Suppressor macrophage treated with lipopolysaccharide for 4 hours (primary cell): ENCODE measurements around the gene SLC30A7.
"Not testable (repeated sequence)": the region's sequence is repeated elsewhere in the genome, so short reads cannot be mapped to it uniquely, and the experiment has no call there.

Source experiments
- DNase-seq: peaks from one replicate; pipeline ENCODE4 v3.0.0-alpha.2; 2020

The SLC30A7 gene

GRCh38 chr1:100941580-100942216 is 45.8 kb downstream of the SLC30A7 start:
- DNase-seq = no peak

- DNase-seq = no peak
Observed at GRCh38 chr1:100942304-100943046, 46.6 kb downstream of the SLC30A7 start.

GRCh38 chr1:100943533-100943932 is 47.6 kb downstream of the SLC30A7 start:
- DNase-seq = no peak

- DNase-seq = not testable (repeated sequence)
Observed at GRCh38 chr1:100946064-100946463, 50.2 kb downstream of the SLC30A7 start.

GRCh38 chr1:100947816-100948215 is 51.9 kb downstream of the SLC30A7 start:
- not testable (repeated sequence) for DNase-seq

GRCh38 chr1:100948721-100949405 is 53.0 kb downstream of the SLC30A7 start:
- DNase-seq = not testable (repeated sequence)

- DNase-seq = not testable (repeated sequence)
Observed at GRCh38 chr1:100949515-100950158, 53.7 kb downstream of the SLC30A7 start.

- DNase-seq = no peak
Observed at GRCh38 chr1:100950337-100950736, 54.4 kb downstream of the SLC30A7 start.

- DNase-seq = no peak
Observed at GRCh38 chr1:100950781-100951180, 54.9 kb downstream of the SLC30A7 start.

- no peak for DNase-seq
Observed at GRCh38 chr1:100952104-100952745, 56.3 kb downstream of the SLC30A7 start.

- not testable (repeated sequence) for DNase-seq
Observed at GRCh38 chr1:100952970-100953369, 57.1 kb downstream of the SLC30A7 start.

- DNase-seq = no peak
Observed at GRCh38 chr1:100953960-100954730, 58.3 kb downstream of the SLC30A7 start.

GRCh38 chr1:100955322-100955721 is 59.4 kb downstream of the SLC30A7 start:
- DNase-seq = peak; percentile 3

- peak; percentile 12 for DNase-seq
Observed at GRCh38 chr1:100959502-100960060, 63.7 kb downstream of the SLC30A7 start.

GRCh38 chr1:100960098-100960497 is 64.2 kb downstream of the SLC30A7 start:
- no peak for DNase-seq

GRCh38 chr1:100968621-100969020 is 72.7 kb downstream of the SLC30A7 start:
- no peak for DNase-seq

GRCh38 chr1:100969327-100969726 is 73.4 kb downstream of the SLC30A7 start:
- no peak for DNase-seq

GRCh38 chr1:100971021-100971420 is 75.1 kb downstream of the SLC30A7 start:
- no peak for DNase-seq

GRCh38 chr1:100972185-100972584 is 76.3 kb downstream of the SLC30A7 start:
- no peak for DNase-seq

GRCh38 chr1:100976936-100977335 is 81.0 kb downstream of the SLC30A7 start:
- no peak for DNase-seq

GRCh38 chr1:100979631-100980030 is 83.7 kb downstream of the SLC30A7 start:
- DNase-seq = no peak

GRCh38 chr1:100982793-100983192 is 86.9 kb downstream of the SLC30A7 start:
- DNase-seq = no peak
